HEK293 (cell line): ENCODE data around the gene SECISBP2L.

Experiments
- CTCF ChIA-PET: fragments of 350-600 bp; formaldehyde crosslinking; extraction: SDS; loops from one replicate; lab custom pipeline; 2021; ENCODE audit warnings: antibody characterized with exemption; lab: Yijun Ruan, JAX
- POLR2A ChIA-PET: fragments of 300-600 bp; formaldehyde crosslinking; extraction: SDS; loops from one replicate; lab custom pipeline; 2020; ENCODE audit warnings: antibody characterized with exemption, inconsistent platforms; lab: Yijun Ruan, JAX
- H3K27ac ChIP-seq: fragments of 200-500 bp; sonication (Bioruptor generic); 2 replicates; pipeline ENCODE4 v1.5.1; 2014; ENCODE audit warnings: low read depth, low read length, control low read depth, inconsistent platforms; ENCODE audit errors: extremely low read depth
- H3K36me3 ChIP-seq, 2 experiments: fragments of 200-500 bp in 1 of 2; sonication (Bioruptor generic) in 1 of 2; 1 replicate in 1 of 2; 2 replicates in 1 of 2; pipeline ENCODE4 v1.5.1; 2014 to 2017; ENCODE audit warnings: inconsistent platforms in 2 of 2, low read length in 2 of 2; ENCODE audit not compliant: control insufficient read depth in 2 of 2, insufficient read depth in 1 of 2
- H3K4me1 ChIP-seq: fragments of 200-500 bp; sonication (Bioruptor generic); 2 replicates; pipeline ENCODE4 v1.5.1; 2014; ENCODE audit warnings: mild to moderate bottlenecking, low read length, inconsistent platforms; ENCODE audit not compliant: control insufficient read depth, insufficient read depth
- H3K4me3 ChIP-seq: 2 replicates; pipeline ENCODE4 v1.5.1; 2011; ENCODE audit warnings: low read depth, mild to moderate bottlenecking, control low read depth, low read length, moderate library complexity
- H3K9me3 ChIP-seq: fragments of 200-500 bp; sonication (Bioruptor generic); 2 replicates; pipeline ENCODE4 v1.5.1; 2014; ENCODE audit warnings: low read depth, low read length, inconsistent platforms; ENCODE audit not compliant: control insufficient read depth, insufficient read depth
- GLIS2 ChIP-seq: fragments of 450-650 bp; formaldehyde crosslinking; IDR thresholded peaks from 2 replicates; pipeline ENCODE4 v1.5.1; 2016; ENCODE audit warnings: missing biosample characterization, missing genetic modification characterization
- KLF17 ChIP-seq: fragments of 450-650 bp; formaldehyde crosslinking; IDR thresholded peaks from 2 replicates; pipeline ENCODE4 v1.5.1; 2016; ENCODE audit warnings: missing biosample characterization, missing genetic modification characterization
- KLF9 ChIP-seq: fragments of 450-650 bp; formaldehyde crosslinking; IDR thresholded peaks from 2 replicates; pipeline ENCODE4 v1.5.1; 2016; ENCODE audit warnings: missing biosample characterization, missing genetic modification characterization, low read depth
- PBX3 ChIP-seq: sonication (generic); formaldehyde crosslinking; IDR thresholded peaks from 2 replicates; pipeline ENCODE4 v1.8.1; 2022; ENCODE audit warnings: mild to moderate bottlenecking, moderate library complexity, missing genetic modification reagents
- PRDM2 ChIP-seq: fragments of 450-650 bp; formaldehyde crosslinking; IDR thresholded peaks from 2 replicates; pipeline ENCODE4 v1.5.1; 2016; ENCODE audit warnings: missing biosample characterization, missing genetic modification characterization, borderline replicate concordance
- SCRT1 ChIP-seq: fragments of 450-650 bp; formaldehyde crosslinking; IDR thresholded peaks from 2 replicates; pipeline ENCODE4 v1.5.1; 2016; ENCODE audit warnings: missing biosample characterization, missing genetic modification characterization, borderline replicate concordance
- ZBTB7A ChIP-seq: fragments of 450-650 bp; formaldehyde crosslinking; IDR thresholded peaks from 2 replicates; pipeline ENCODE4 v1.5.1; 2016; ENCODE audit warnings: low read depth, missing biosample characterization, missing genetic modification characterization
- ZBTB8A ChIP-seq: fragments of 450-650 bp; formaldehyde crosslinking; IDR thresholded peaks from 2 replicates; pipeline ENCODE4 v1.5.1; 2016; ENCODE audit warnings: missing biosample characterization, missing genetic modification characterization
- ZNF146 ChIP-seq: fragments of 450-650 bp; formaldehyde crosslinking; IDR thresholded peaks from 2 replicates; pipeline ENCODE4 v1.5.1; 2016; ENCODE audit warnings: missing biosample characterization, missing genetic modification characterization
- ZNF2 ChIP-seq: fragments of 450-650 bp; formaldehyde crosslinking; IDR thresholded peaks from 2 replicates; pipeline ENCODE4 v1.5.1; 2016; ENCODE audit warnings: missing biosample characterization, missing genetic modification characterization
- ZNF221 ChIP-seq: fragments of 450-650 bp; formaldehyde crosslinking; IDR thresholded peaks from 2 replicates; pipeline ENCODE4 v1.5.1; 2017; ENCODE audit warnings: missing biosample characterization, missing genetic modification characterization, borderline replicate concordance
- ZNF274 ChIP-seq, 2 experiments: fragments of 200-500 bp in 1 of 2; fragments of 450-650 bp in 1 of 2; sonication (Bioruptor generic) in 1 of 2; formaldehyde crosslinking in 1 of 2; IDR thresholded peaks; 2 replicates each; pipeline versions ENCODE4 v1.5.1 to v1.6.1; 2014 to 2016; ENCODE audit warnings: borderline replicate concordance in 1 of 2, inconsistent platforms in 1 of 2, low read length in 1 of 2, missing biosample characterization in 1 of 2, missing genetic modification characterization in 1 of 2
- ZNF350 ChIP-seq: fragments of 450-650 bp; formaldehyde crosslinking; IDR thresholded peaks from 2 replicates; pipeline ENCODE4 v1.5.0; 2017; ENCODE audit warnings: missing biosample characterization, mild to moderate bottlenecking, missing genetic modification characterization
- ZNF510 ChIP-seq: fragments of 450-650 bp; formaldehyde crosslinking; IDR thresholded peaks from 2 replicates; pipeline ENCODE4 v1.5.1; 2018; ENCODE audit warnings: mild to moderate bottlenecking, missing genetic modification characterization, missing biosample characterization; ENCODE audit not compliant: insufficient replicate concordance
- ZNF513 ChIP-seq: fragments of 450-650 bp; IDR thresholded peaks from 2 replicates; pipeline ENCODE4 v1.5.1; 2018; ENCODE audit warnings: missing biosample characterization, missing genetic modification characterization
- ZNF664 ChIP-seq: fragments of 450-650 bp; formaldehyde crosslinking; IDR thresholded peaks from 2 replicates; pipeline ENCODE4 v1.5.1; 2016; ENCODE audit warnings: missing biosample characterization, missing genetic modification characterization
- ZNF670 ChIP-seq: fragments of 450-650 bp; formaldehyde crosslinking; IDR thresholded peaks from 2 replicates; pipeline ENCODE4 v1.5.1; 2016; ENCODE audit warnings: missing biosample characterization, missing genetic modification characterization, low read depth
- ZNF768 ChIP-seq: fragments of 450-650 bp; formaldehyde crosslinking; IDR thresholded peaks from 2 replicates; pipeline ENCODE4 v1.5.1; 2018; ENCODE audit warnings: missing biosample characterization, mild to moderate bottlenecking, missing genetic modification characterization

SECISBP2L gene

GRCh38 chr15:48955370-48955769, 90.9 kb downstream of the SECISBP2L start (continued):
- no peak for TF ChIP-seq ZNF513
- no peak for TF ChIP-seq ZNF274 (IDR thresholded peaks at IDR 0.05; ENCODE audit: low read length)
- TF ChIP-seq ZNF274 (tag by site-specific recombination; IDR thresholded peaks at IDR 0.05; ENCODE audit: borderline replicate concordance) = no peak
- TF ChIP-seq KLF9 = no peak
- no peak for TF ChIP-seq KLF17
- no peak for TF ChIP-seq ZNF768 (tag by site-specific recombination)

- TF ChIP-seq PBX3 (CRISPR knock-in tag) = no peak
- TF ChIP-seq ZNF2 = no peak
- no peak for TF ChIP-seq SCRT1
- TF ChIP-seq ZBTB8A (tag by site-specific recombination) = no peak
- no peak for TF ChIP-seq PRDM2 (tag by site-specific recombination)
- no peak for TF ChIP-seq ZNF670 (tag by site-specific recombination)
- no peak for TF ChIP-seq ZNF350 (tag by site-specific recombination)
- TF ChIP-seq ZNF510 = no peak
- ChIA-PET POLR2A (no interaction called here), CTCF (interaction anchor here (1.4 kb wide), 1 partner anchor 21 kb away, joined by 3 read pairs; no protein-coding TSS in a partner anchor)
- Histone ChIP-seq H3K9me3 (no peaks in the 10 kb centered on the region), H3K36me3 (no peaks in the 10 kb centered on the region), H3K4me3 (no peak overlapping the region), H3K27ac (no peak overlapping the region), H3K4me1 (no peaks in the 10 kb centered on the region)
Observed at GRCh38 chr15:48954538-48954937, 91.7 kb downstream of the SECISBP2L start.

GRCh38 chr15:48946840-48947187, 99.4 kb downstream of the SECISBP2L start:
- TF ChIP-seq ZNF664 (tag by site-specific recombination) (no peak), ZNF146 (no peak), ZBTB7A (no peak), GLIS2 (no peak), ZNF221 (no peak)
- CTCF ChIA-PET = interaction anchor here (1.0 kb wide), 1 partner anchor 26 kb away, joined by 3 read pairs; no protein-coding TSS in a partner anchor
- Histone ChIP-seq H3K36me3 (no peaks in the 10 kb centered on the region), H3K4me1 (0 out of 2 replicates have a peak, but pooled peaks cover 2% of the 10 kb centered on the region), H3K27ac (no peak overlapping the region), H3K9me3 (no peaks in the 10 kb centered on the region), H3K4me3 (no peak overlapping the region)
- POLR2A ChIA-PET = interaction anchor here (0.8 kb wide), 1 partner anchor 69 kb away, joined by 3 read pairs; the partner anchor contains the start of gene EID1
